Ureter (tissue), 1 donor: Measurements from ENCODE around the gene SLC29A3. TPM values are rescaled to one million over a fixed set of nuclear protein-coding genes. Genes with fewer than 3 reads are reported as not detected.

Experiments
- DNase-seq: peaks from one replicate; pipeline ENCODE4 v3.0.0-alpha.2; 2020; ENCODE audit warnings: low spot score
- total RNA-seq: library from RNA; stranded (reverse); gene quantifications from one replicate; pipeline ENCODE4 v1.2.4, GENCODE V29; 2023
- donor health status: DM: yes; HTN: yes; CAD: no.

SLC29A3 gene
- total RNA-seq, 1 donor from 2014 or later = 22.4 TPM

- DNase-seq = no peak
These were observed 51.0 kb downstream of the SLC29A3 start for GRCh38 chr10:71370031-71370430.

GRCh38 chr10:71371750-71372166 is 52.7 kb downstream of the SLC29A3 start:
- no peak for DNase-seq

- no peak for DNase-seq
These were observed 53.9 kb downstream of the SLC29A3 start for GRCh38 chr10:71372882-71373495.

- DNase-seq = no peak
These were observed 55.6 kb downstream of the SLC29A3 start for GRCh38 chr10:71374481-71375233.

GRCh38 chr10:71375952-71376351 is 56.9 kb downstream of the SLC29A3 start:
- no peak for DNase-seq

GRCh38 chr10:71378336-71379117 is 59.5 kb downstream of the SLC29A3 start:
- no peak for DNase-seq

- no peak for DNase-seq
These were observed 60.2 kb downstream of the SLC29A3 start for GRCh38 chr10:71379118-71379766.

GRCh38 chr10:71380841-71381240 is 61.8 kb downstream of the SLC29A3 start:
- no peak for DNase-seq

GRCh38 chr10:71381611-71382010 is 62.6 kb downstream of the SLC29A3 start:
- DNase-seq = no peak

GRCh38 chr10:71382028-71382427 is 63.0 kb downstream of the SLC29A3 start:
- DNase-seq = no peak

- no peak for DNase-seq
These were observed 63.7 kb downstream of the SLC29A3 start for GRCh38 chr10:71382757-71383156.

- DNase-seq = peak; percentile 66
These were observed 65.1 kb downstream of the SLC29A3 start for GRCh38 chr10:71383972-71384687.

- no peak for DNase-seq
These were observed 69.1 kb downstream of the SLC29A3 start for GRCh38 chr10:71388171-71388570.

- no peak for DNase-seq
These were observed 69.7 kb downstream of the SLC29A3 start for GRCh38 chr10:71388583-71389310.

GRCh38 chr10:71389768-71390460 is 70.9 kb downstream of the SLC29A3 start:
- DNase-seq = no peak

- no peak for DNase-seq
These were observed 71.4 kb downstream of the SLC29A3 start for GRCh38 chr10:71390461-71390835.

GRCh38 chr10:71390921-71391690 is 72.0 kb downstream of the SLC29A3 start:
- peak; percentile 26 for DNase-seq

- peak; percentile 20 for DNase-seq
These were observed 72.6 kb downstream of the SLC29A3 start for GRCh38 chr10:71391701-71392100.

GRCh38 chr10:71392292-71392691 is 73.2 kb downstream of the SLC29A3 start:
- peak; percentile 13 for DNase-seq
